Measurements from ENCODE around the gene TMEM14B.

TMEM14B gene

DNA sequence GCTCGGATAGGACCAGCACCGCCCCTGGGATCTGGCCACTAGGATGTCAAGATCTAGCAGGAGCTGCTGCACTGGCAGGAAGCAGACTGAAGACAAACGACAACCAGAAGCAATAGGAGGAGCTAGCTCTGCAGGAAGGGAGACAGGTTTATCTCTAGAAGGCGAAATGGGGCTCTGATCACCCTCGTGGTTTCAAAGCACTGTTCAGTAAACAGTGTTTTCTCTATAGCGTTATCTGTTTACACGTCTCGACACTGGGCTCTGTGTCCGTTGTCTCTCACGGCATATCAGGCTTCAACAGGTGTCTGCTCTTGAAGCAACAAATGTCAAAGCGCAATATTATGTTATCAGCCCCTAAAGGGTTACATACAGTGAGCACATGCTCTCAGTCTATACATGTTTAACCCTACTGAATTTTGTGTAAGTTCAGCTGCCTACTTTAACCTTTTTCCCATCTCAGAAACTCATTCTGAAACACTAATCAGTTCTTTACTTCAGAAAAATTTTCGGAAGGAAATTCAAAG is 23.8 kb downstream of the TMEM14B start:
- no peak overlapping the region for H3K27ac ChIP-seq (ENCODE audit: low read depth, low read length)
- H3K9ac ChIP-seq (ENCODE audit: low read depth in 1 of 2, low read length in 2 of 2): no peak overlapping the region
- H3K36me3 ChIP-seq (ENCODE audit: control insufficient read depth in 1 of 2, insufficient read depth in 2 of 2, low read length in 2 of 2): peaks cover 0 to 19% of the 10 kb centered on the region in 2 donors
- no peaks in the 10 kb centered on the region for H3K4me1 ChIP-seq (ENCODE audit: control insufficient read depth in 1 of 2, insufficient read depth in 2 of 2, low read length in 2 of 2)
- H3K27me3 ChIP-seq (ENCODE audit: control insufficient read depth in 1 of 2, insufficient read depth in 2 of 2, low read length in 2 of 2): no peaks in the 10 kb centered on the region
- no peak overlapping the region for H3K4me3 ChIP-seq (ENCODE audit: low read depth in 1 of 2, low read length in 2 of 2)
- H3K9me3 ChIP-seq (ENCODE audit: control insufficient read depth in 1 of 2, low read length in 2 of 2): no peaks in the 10 kb centered on the region

DNA sequence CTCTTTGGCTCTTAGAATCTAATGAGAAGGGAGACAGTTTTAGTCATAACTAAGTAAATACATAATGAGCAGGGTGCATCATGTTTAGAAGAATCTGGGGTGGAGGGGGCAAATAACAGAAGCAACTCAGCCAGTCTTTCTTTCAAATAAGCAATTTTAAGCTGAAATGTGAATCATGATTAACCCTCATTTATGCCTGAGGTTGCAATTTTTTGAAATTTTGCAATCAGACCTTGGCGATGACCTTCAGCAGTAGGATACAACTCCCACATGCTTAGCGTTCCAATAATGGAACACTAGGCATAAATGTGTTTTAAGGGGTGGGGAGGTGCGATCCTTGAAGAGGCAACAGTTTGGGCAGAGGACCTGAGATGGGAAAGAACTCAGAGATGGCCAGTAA is 30.6 kb downstream of the TMEM14B start:
- no peak overlapping the region for H3K9ac ChIP-seq (ENCODE audit: low read depth in 1 of 2, low read length in 2 of 2)
- H3K27me3 ChIP-seq (ENCODE audit: control insufficient read depth in 1 of 2, insufficient read depth in 2 of 2, low read length in 2 of 2): no peaks in the 10 kb centered on the region
- H3K9me3 ChIP-seq (ENCODE audit: control insufficient read depth in 1 of 2, low read length in 2 of 2): no peaks in the 10 kb centered on the region
- no peaks in the 10 kb centered on the region for H3K4me1 ChIP-seq (ENCODE audit: control insufficient read depth in 1 of 2, insufficient read depth in 2 of 2, low read length in 2 of 2)
- H3K27ac ChIP-seq (ENCODE audit: low read depth, low read length): no peak overlapping the region
- peaks cover 0 to 11% of the 10 kb centered on the region in 2 donors for H3K36me3 ChIP-seq (ENCODE audit: control insufficient read depth in 1 of 2, insufficient read depth in 2 of 2, low read length in 2 of 2)
- no peak overlapping the region for H3K4me3 ChIP-seq (ENCODE audit: low read depth in 1 of 2, low read length in 2 of 2)

DNA sequence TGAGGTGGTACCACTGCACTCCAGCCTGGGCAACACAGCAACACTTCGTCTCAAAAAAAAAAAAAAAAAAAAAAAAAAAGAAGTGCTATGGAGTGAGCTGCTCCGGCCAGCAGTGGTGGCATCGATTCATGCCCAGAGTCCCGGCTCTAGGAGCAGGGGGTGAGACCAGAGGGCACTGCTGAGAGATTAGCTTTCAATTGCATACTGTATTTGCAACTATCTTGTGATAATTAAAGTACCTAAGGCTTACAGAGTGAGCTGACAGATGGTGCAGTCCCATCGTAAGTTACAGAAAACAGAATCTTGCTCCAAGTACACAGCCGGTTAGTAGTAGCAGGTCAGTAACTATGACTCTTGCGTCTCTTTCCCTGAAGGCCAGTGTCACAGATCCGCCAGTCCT is 31.5 kb downstream of the TMEM14B start:
- H3K36me3 ChIP-seq (ENCODE audit: control insufficient read depth in 1 of 2, insufficient read depth in 2 of 2, low read length in 2 of 2): peaks cover 0 to 11% of the 10 kb centered on the region in 2 donors
- H3K27me3 ChIP-seq (ENCODE audit: control insufficient read depth in 1 of 2, insufficient read depth in 2 of 2, low read length in 2 of 2): no peaks in the 10 kb centered on the region
- no peak overlapping the region for H3K4me3 ChIP-seq (ENCODE audit: low read depth in 1 of 2, low read length in 2 of 2)
- H3K4me1 ChIP-seq (ENCODE audit: control insufficient read depth in 1 of 2, insufficient read depth in 2 of 2, low read length in 2 of 2): no peaks in the 10 kb centered on the region
- H3K27ac ChIP-seq (ENCODE audit: low read depth, low read length): no peak overlapping the region
- no peaks in the 10 kb centered on the region for H3K9me3 ChIP-seq (ENCODE audit: control insufficient read depth in 1 of 2, low read length in 2 of 2)
- H3K9ac ChIP-seq (ENCODE audit: low read depth in 1 of 2, low read length in 2 of 2): no peak overlapping the region

DNA sequence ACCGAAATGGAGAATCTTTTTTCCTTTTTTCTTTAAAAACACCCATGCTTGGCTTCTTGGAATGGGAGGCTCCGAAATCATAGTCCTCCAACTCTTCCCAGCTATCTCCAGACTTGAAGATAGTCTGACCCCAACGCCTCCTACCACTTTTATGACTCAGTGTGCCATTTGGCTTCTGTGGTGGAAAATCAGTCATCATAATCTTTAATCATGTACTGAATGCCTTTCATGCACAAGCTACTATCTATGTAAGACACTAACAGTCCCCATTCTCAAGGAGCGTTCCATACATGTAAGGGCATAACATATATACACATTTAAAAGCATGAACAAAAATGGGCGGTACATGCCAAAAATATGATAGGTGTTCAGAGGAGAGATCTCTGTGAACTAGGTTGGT is 44.1 kb downstream of the TMEM14B start:
- Histone ChIP-seq H3K27me3 (ENCODE audit: control insufficient read depth in 1 of 2, insufficient read depth in 2 of 2, low read length in 2 of 2) (no peaks in the 10 kb centered on the region), H3K27ac (ENCODE audit: low read depth, low read length) (no peak overlapping the region)

DNA sequence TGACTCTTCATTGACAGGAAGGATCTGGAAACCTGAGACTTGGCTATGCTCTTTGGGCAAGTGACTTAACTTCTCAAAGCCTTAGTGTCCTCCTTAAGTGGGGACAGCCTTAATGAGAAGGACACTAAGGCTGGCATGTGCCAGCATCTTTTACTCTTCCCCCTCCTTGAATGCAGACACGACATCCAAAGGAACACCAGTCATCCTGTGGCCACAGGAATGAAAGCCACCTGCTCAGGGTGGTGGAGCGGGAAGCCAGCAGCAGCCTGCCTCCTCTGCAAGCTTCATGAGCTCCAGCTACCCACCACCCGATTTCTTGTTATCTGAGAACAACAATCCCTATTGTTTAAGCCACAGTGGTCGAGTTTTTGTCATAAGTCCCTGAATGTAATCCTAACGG is 44.5 kb downstream of the TMEM14B start:
- no peak overlapping the region for H3K4me3 ChIP-seq (ENCODE audit: low read depth in 1 of 2, low read length in 2 of 2)
- no peaks in the 10 kb centered on the region for H3K27me3 ChIP-seq (ENCODE audit: control insufficient read depth in 1 of 2, insufficient read depth in 2 of 2, low read length in 2 of 2)
- H3K4me1 ChIP-seq (ENCODE audit: control insufficient read depth in 1 of 2, insufficient read depth in 2 of 2, low read length in 2 of 2): no peaks in the 10 kb centered on the region
- no peak overlapping the region for H3K27ac ChIP-seq (ENCODE audit: low read depth, low read length)
- no peaks in the 10 kb centered on the region for H3K9me3 ChIP-seq (ENCODE audit: control insufficient read depth in 1 of 2, low read length in 2 of 2)
- no peak overlapping the region for H3K9ac ChIP-seq (ENCODE audit: low read depth in 1 of 2, low read length in 2 of 2)
- H3K36me3 ChIP-seq (ENCODE audit: control insufficient read depth in 1 of 2, insufficient read depth in 2 of 2, low read length in 2 of 2): peaks cover 0 to 5% of the 10 kb centered on the region in 2 donors

More for the DNA sequence above, 44.1 kb downstream of the TMEM14B start:
- Histone ChIP-seq H3K4me1 (ENCODE audit: control insufficient read depth in 1 of 2, insufficient read depth in 2 of 2, low read length in 2 of 2) (no peaks in the 10 kb centered on the region), H3K36me3 (ENCODE audit: control insufficient read depth in 1 of 2, insufficient read depth in 2 of 2, low read length in 2 of 2) (peaks cover 0 to 5% of the 10 kb centered on the region in 2 donors), H3K9me3 (ENCODE audit: control insufficient read depth in 1 of 2, low read length in 2 of 2) (no peaks in the 10 kb centered on the region), H3K9ac (ENCODE audit: low read depth in 1 of 2, low read length in 2 of 2) (no peak overlapping the region), H3K4me3 (ENCODE audit: low read depth in 1 of 2, low read length in 2 of 2) (no peak overlapping the region)

DNA sequence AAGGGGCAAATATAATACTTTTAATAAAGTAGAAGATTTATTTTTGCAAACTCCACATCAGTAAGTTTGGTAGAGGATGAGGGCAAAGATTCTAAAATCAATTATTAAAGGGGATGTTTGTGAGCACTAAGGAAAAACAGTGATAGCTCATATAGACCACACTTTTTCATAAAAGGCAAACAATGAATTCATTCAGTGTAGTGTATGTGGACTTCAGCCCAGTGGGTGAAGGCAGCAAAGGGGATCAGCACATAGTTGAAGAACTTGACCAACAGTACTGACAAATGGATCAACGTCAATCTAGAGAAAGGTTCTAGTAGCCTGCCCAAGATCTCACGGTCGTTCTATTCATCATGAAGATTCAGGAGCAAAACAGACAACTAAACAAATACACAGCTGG is 45.4 kb downstream of the TMEM14B start:
- H3K27ac ChIP-seq (ENCODE audit: low read depth, low read length): no peak overlapping the region
- H3K9ac ChIP-seq (ENCODE audit: low read depth in 1 of 2, low read length in 2 of 2): no peak overlapping the region
- peaks cover 0 to 5% of the 10 kb centered on the region in 2 donors for H3K36me3 ChIP-seq (ENCODE audit: control insufficient read depth in 1 of 2, insufficient read depth in 2 of 2, low read length in 2 of 2)
- H3K4me3 ChIP-seq (ENCODE audit: low read depth in 1 of 2, low read length in 2 of 2): no peak overlapping the region
- H3K27me3 ChIP-seq (ENCODE audit: control insufficient read depth in 1 of 2, insufficient read depth in 2 of 2, low read length in 2 of 2): no peaks in the 10 kb centered on the region
- no peaks in the 10 kb centered on the region for H3K4me1 ChIP-seq (ENCODE audit: control insufficient read depth in 1 of 2, insufficient read depth in 2 of 2, low read length in 2 of 2)
- no peaks in the 10 kb centered on the region for H3K9me3 ChIP-seq (ENCODE audit: control insufficient read depth in 1 of 2, low read length in 2 of 2)

DNA sequence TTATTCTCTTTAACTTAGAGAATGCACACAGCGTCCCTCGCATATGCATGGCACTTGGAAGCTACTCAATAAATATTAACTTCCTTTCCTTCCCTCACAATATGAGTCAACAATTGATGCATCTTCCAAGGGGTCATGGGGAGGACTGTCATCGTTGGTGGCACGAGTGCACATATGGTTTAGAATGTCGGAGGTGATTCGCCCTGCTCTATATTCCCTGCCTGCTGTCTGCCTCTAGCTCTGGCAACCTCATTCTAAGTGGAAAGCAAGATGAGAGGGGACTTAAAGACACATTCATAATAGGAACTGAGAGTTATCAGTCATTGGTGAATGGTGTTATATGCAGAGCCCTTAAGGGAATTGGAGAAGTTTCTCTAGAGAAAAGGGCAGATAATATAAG is 46.1 kb downstream of the TMEM14B start:
- Histone ChIP-seq H3K36me3 (ENCODE audit: control insufficient read depth in 1 of 2, insufficient read depth in 2 of 2, low read length in 2 of 2) (peaks cover 0 to 5% of the 10 kb centered on the region in 2 donors), H3K4me1 (ENCODE audit: control insufficient read depth in 1 of 2, insufficient read depth in 2 of 2, low read length in 2 of 2) (no peaks in the 10 kb centered on the region), H3K4me3 (ENCODE audit: low read depth in 1 of 2, low read length in 2 of 2) (no peak overlapping the region), H3K9me3 (ENCODE audit: control insufficient read depth in 1 of 2, low read length in 2 of 2) (no peaks in the 10 kb centered on the region), H3K27me3 (ENCODE audit: control insufficient read depth in 1 of 2, insufficient read depth in 2 of 2, low read length in 2 of 2) (no peaks in the 10 kb centered on the region), H3K9ac (ENCODE audit: low read depth in 1 of 2, low read length in 2 of 2) (no peak overlapping the region), H3K27ac (ENCODE audit: low read depth, low read length) (no peak overlapping the region)

DNA sequence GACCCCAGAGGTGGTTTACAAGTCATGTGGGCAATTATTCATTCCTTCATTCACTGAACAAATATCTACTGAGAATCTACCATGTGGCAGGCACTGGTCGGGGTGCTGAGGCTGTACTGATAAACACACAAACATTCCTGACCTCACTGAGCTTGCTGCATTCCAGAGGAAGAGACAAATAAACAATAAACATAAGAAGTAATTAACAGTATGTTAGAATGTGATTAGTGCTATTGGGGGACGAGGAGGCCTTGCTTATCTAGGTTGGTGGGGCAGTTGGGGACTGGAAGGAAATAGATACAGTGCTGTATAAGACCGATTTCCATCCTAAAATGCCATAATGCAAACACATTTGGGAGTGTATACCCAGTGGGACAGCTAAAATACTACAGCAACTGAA is 46.6 kb downstream of the TMEM14B start:
- Histone ChIP-seq H3K27ac (ENCODE audit: low read depth, low read length) (no peak overlapping the region), H3K27me3 (ENCODE audit: control insufficient read depth in 1 of 2, insufficient read depth in 2 of 2, low read length in 2 of 2) (no peaks in the 10 kb centered on the region), H3K4me1 (ENCODE audit: control insufficient read depth in 1 of 2, insufficient read depth in 2 of 2, low read length in 2 of 2) (no peaks in the 10 kb centered on the region), H3K36me3 (ENCODE audit: control insufficient read depth in 1 of 2, insufficient read depth in 2 of 2, low read length in 2 of 2) (peaks cover 0 to 5% of the 10 kb centered on the region in 2 donors), H3K9me3 (ENCODE audit: control insufficient read depth in 1 of 2, low read length in 2 of 2) (no peaks in the 10 kb centered on the region), H3K4me3 (ENCODE audit: low read depth in 1 of 2, low read length in 2 of 2) (no peak overlapping the region), H3K9ac (ENCODE audit: low read depth in 1 of 2, low read length in 2 of 2) (no peak overlapping the region)

DNA sequence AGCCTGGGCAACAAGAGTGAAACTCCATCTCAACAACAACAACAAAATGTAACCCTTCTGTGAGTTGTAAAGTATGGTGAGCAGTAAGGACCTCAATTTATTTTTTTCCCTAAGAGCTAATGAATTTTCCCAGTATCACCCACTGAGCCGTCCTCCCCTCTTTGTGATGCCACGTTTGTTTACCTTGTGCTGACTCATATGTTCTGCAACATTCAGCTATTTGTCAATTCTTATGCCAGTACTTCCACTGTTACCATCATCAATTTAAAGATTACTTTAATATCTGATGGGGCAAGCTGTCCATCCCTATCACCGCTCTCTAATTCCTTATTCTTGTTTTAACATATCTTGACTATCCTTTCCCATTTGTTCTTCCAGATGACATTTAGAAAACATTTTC is 53.2 kb downstream of the TMEM14B start:
- no peak overlapping the region for H3K9ac ChIP-seq (ENCODE audit: low read depth in 1 of 2, low read length in 2 of 2)
- no peaks in the 10 kb centered on the region for H3K9me3 ChIP-seq (ENCODE audit: control insufficient read depth in 1 of 2, low read length in 2 of 2)
- H3K27me3 ChIP-seq (ENCODE audit: control insufficient read depth in 1 of 2, insufficient read depth in 2 of 2, low read length in 2 of 2): no peaks in the 10 kb centered on the region
- no peak overlapping the region for H3K27ac ChIP-seq (ENCODE audit: low read depth, low read length)
- H3K36me3 ChIP-seq (ENCODE audit: control insufficient read depth in 1 of 2, insufficient read depth in 2 of 2, low read length in 2 of 2): no peaks in the 10 kb centered on the region
- H3K4me3 ChIP-seq (ENCODE audit: low read depth in 1 of 2, low read length in 2 of 2): no peak overlapping the region
- H3K4me1 ChIP-seq (ENCODE audit: control insufficient read depth in 1 of 2, insufficient read depth in 2 of 2, low read length in 2 of 2): no peaks in the 10 kb centered on the region

DNA sequence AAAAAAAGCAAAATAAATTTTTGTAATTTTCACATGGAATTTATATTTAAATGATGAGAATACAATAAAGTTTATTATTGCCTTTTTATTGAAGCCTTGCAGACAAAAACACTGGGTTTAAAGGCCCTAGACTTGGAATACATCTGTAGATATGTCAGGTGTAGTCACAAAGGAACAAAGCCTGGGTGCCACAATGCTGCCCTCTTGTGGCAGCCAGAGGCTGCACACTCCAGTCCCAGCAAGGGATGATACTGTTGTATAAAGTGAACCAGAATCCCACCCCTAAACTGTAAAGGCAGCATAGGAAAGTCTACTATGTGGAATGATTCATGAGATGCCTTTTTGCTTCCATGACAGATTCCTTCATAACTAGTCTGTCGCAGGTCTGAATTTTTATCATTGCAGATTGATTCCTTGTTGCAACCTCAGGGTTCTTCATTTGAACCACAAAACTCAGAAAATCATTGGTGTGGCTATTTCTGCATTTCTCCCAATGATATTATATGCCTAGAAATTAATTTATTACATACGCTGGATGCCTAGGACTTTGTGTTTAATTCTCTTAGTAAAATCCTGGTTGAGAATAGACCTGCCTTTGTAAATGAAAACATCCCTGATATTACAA is 53.7 kb downstream of the TMEM14B start:
- Histone ChIP-seq H3K9ac (ENCODE audit: low read depth in 1 of 2, low read length in 2 of 2) (no peak overlapping the region), H3K4me1 (ENCODE audit: control insufficient read depth in 1 of 2, insufficient read depth in 2 of 2, low read length in 2 of 2) (no peaks in the 10 kb centered on the region), H3K4me3 (ENCODE audit: low read depth in 1 of 2, low read length in 2 of 2) (no peak overlapping the region), H3K27ac (ENCODE audit: low read depth, low read length) (no peak overlapping the region), H3K36me3 (ENCODE audit: control insufficient read depth in 1 of 2, insufficient read depth in 2 of 2, low read length in 2 of 2) (no peaks in the 10 kb centered on the region), H3K27me3 (ENCODE audit: control insufficient read depth in 1 of 2, insufficient read depth in 2 of 2, low read length in 2 of 2) (no peaks in the 10 kb centered on the region), H3K9me3 (ENCODE audit: control insufficient read depth in 1 of 2, low read length in 2 of 2) (no peaks in the 10 kb centered on the region)
